ENCODE data around the gene MEF2B. TPM values are rescaled to one million over a fixed set of nuclear protein-coding genes. Genes with fewer than 3 reads are reported as not detected.

The MEF2B gene
- total and polyA plus RNA-seq, 2 experiments from 2014 or later = 7.4 to 8.3 TPM

- Histone ChIP-seq H3K4me2 (no peak overlapping the region), H3K4me3 (no peak overlapping the region), H3K79me2 (replicated peaks; ENCODE audit: insufficient read depth) (no peaks in the 10 kb centered on the region), H3K9me2 (ENCODE audit: insufficient read depth) (no peaks in the 10 kb centered on the region), H3K27me3 (ENCODE audit: insufficient read depth) (peaks cover 41% of the 10 kb centered on the region), H3F3A (replicated peaks; ENCODE audit: low read depth) (no peaks in the 10 kb centered on the region), H3K4me1 (ENCODE audit: insufficient read depth) (peaks cover 3% of the 10 kb centered on the region; the same call in 1 of the 2 replicates), H3K36me3 (ENCODE audit: insufficient read depth) (no peaks in the 10 kb centered on the region), H2AFZ (no peak overlapping the region), H3K27ac (ENCODE audit: low read depth) (no peak overlapping the region), H4K20me1 (replicated peaks; ENCODE audit: insufficient read depth) (peaks cover 3% of the 10 kb centered on the region; the same call in 1 of the 2 replicates)
- Mint-ChIP-seq H3K27ac (no peak overlapping the region), H3K9me3 (no peaks in the 10 kb centered on the region), H3K36me3 (ENCODE audit: low read depth) (no peaks in the 10 kb centered on the region), H3K4me3 (no peak overlapping the region), H3K27me3 (ENCODE audit: insufficient read depth, low read depth, poor library complexity) (peaks cover 39% of the 10 kb centered on the region), H3K4me1 (peaks cover 12% of the 10 kb centered on the region)
- DNase-seq (ENCODE audit: low spot score) (no peak), ATAC-seq (no peak)
- no peak for TF ChIP-seq ZNF331 (CRISPR knock-in tag; IDR thresholded peaks at IDR 0.05; ENCODE audit: low read depth)
- no peak for TF ChIP-seq STAT1 (IDR thresholded peaks at IDR 0.05; ENCODE audit: unreplicated experiment)
- TF ChIP-seq ZNF114 (CRISPR knock-in tag; IDR thresholded peaks at IDR 0.05) = no peak
- no peak for TF ChIP-seq REST (IDR thresholded peaks at IDR 0.05; ENCODE audit: unreplicated experiment)
- TF ChIP-seq EZH2 (IDR thresholded peaks at IDR 0.05; ENCODE audit: low read depth, unreplicated experiment) = no peak
- no peak for TF ChIP-seq CREB1 (CRISPR knock-in tag; IDR thresholded peaks at IDR 0.05; ENCODE audit: low read depth)
- no peak for TF ChIP-seq ZNF462 (CRISPR knock-in tag; IDR thresholded peaks at IDR 0.05)
- no peak for TF ChIP-seq POLR2AphosphoS5 (IDR thresholded peaks at IDR 0.05; ENCODE audit: low read depth)
- no peak for TF ChIP-seq NANOG (IDR thresholded peaks at IDR 0.05; ENCODE audit: borderline replicate concordance)
- TF ChIP-seq ETS1 (IDR thresholded peaks at IDR 0.05) = no peak
- no peak for TF ChIP-seq EZH2phosphoT487 (IDR thresholded peaks at IDR 0.05; ENCODE audit: unreplicated experiment)
- TF ChIP-seq JUNB (IDR thresholded peaks at IDR 0.05; ENCODE audit: unreplicated experiment) = no peak
- no peak for TF ChIP-seq CTCF (conservative IDR thresholded peaks at IDR 0.05; ENCODE audit: low read depth in 2 of 2)
Measured at GRCh38 chr19:19215792-19216191, 45.7 kb upstream of the MEF2B start.
